ENCODE measurements around the gene TNFSF13. TPM values are rescaled to one million over a fixed set of nuclear protein-coding genes. Genes with fewer than 3 reads are reported as not detected.

TNFSF13 gene
- total RNA-seq, 2 experiments from 2014 or later: 1.0 to 1.1 TPM

- POLR2A ChIA-PET: interaction anchor here (0.6 kb wide), 1 partner anchor 614 kb away, joined by 6 read pairs; no protein-coding TSS in a partner anchor
- CTCF ChIA-PET: interaction anchor here (1.0 kb wide), 1 partner anchor 77 kb away, joined by 3 read pairs; no protein-coding TSS in a partner anchor
These were observed 52.1 kb downstream of the TNFSF13 start for GRCh38 chr17:7610641-7611040.

Other genes starting within 250 kb of the TNFSF13 start
- 10 to 100 TPM; 68.8 to 69.5 TPM for gene GPS2, start 243.4 kb upstream of the TNFSF13 start, total RNA-seq
- gene NEURL4, start 229.4 kb upstream of the TNFSF13 start, total RNA-seq: 10 to 100 TPM; 59.2 to 59.4 TPM
- gene ACAP1, start 222.2 kb upstream of the TNFSF13 start, total RNA-seq: 100 to 1,000 TPM; 234 to 241 TPM
- gene KCTD11, start 206.6 kb upstream of the TNFSF13 start, total RNA-seq: 1 to 10 TPM; 6.4 to 7.2 TPM
- not detected for gene TMEM95, start 203.6 kb upstream of the TNFSF13 start, total RNA-seq
- gene TNK1, start 177.7 kb upstream of the TNFSF13 start, total RNA-seq: 1 to 10 TPM; 4.6 to 5.6 TPM
- 10 to 100 TPM; 70.8 to 74.4 TPM for gene PLSCR3, start 164.2 kb upstream of the TNFSF13 start, total RNA-seq
- gene TMEM256, start 154.7 kb upstream of the TNFSF13 start, total RNA-seq: 10 to 100 TPM; 50.1 to 51.6 TPM
- 1 to 10 TPM; 6.6 to 7.9 TPM for gene NLGN2, start 150.9 kb upstream of the TNFSF13 start, total RNA-seq
- gene SPEM1, start 138.4 kb upstream of the TNFSF13 start, total RNA-seq: not detected
- gene SPEM2, start 133.1 kb upstream of the TNFSF13 start, total RNA-seq: not detected
- not detected for gene SPEM3, start 129.9 kb upstream of the TNFSF13 start, total RNA-seq
- gene TMEM102, start 123.3 kb upstream of the TNFSF13 start, total RNA-seq: 10 to 100 TPM; 11.2 to 12.6 TPM
- gene FGF11, start 119.2 kb upstream of the TNFSF13 start, total RNA-seq: 1 to 10 TPM; 2.0 to 2.1 TPM
- gene CHRNB1, start 113.7 kb upstream of the TNFSF13 start, total RNA-seq: 1 to 10 TPM; 7.2 to 7.8 TPM
- 10 to 100 TPM; 17.6 to 17.7 TPM for gene ZBTB4, start 79.1 kb upstream of the TNFSF13 start, total RNA-seq
- gene SLC35G6, start 77.3 kb upstream of the TNFSF13 start, total RNA-seq: not detected
- gene POLR2A, start 74.4 kb upstream of the TNFSF13 start, total RNA-seq: 100 to 1,000 TPM; 195 to 198 TPM
- gene TNFSF12, start 9.7 kb upstream of the TNFSF13 start, total RNA-seq: 10 to 100 TPM; 13.3 to 14.4 TPM
- gene SENP3, start 3.2 kb downstream of the TNFSF13 start, total RNA-seq: 100 to 1,000 TPM; 112 to 116 TPM
- gene CD68, start 20.9 kb downstream of the TNFSF13 start, total RNA-seq: 1 to 10 TPM; 7.4 to 8.9 TPM
- gene MPDU1, start 25.1 kb downstream of the TNFSF13 start, total RNA-seq: 100 to 1,000 TPM; 105 to 106 TPM
- under 1 TPM; 0.13 to 0.25 TPM for gene SOX15, start 31.3 kb downstream of the TNFSF13 start, total RNA-seq
- gene FXR2, start 56.1 kb downstream of the TNFSF13 start, total RNA-seq: 10 to 100 TPM; 46.4 to 47.2 TPM
- 10 to 100 TPM; 19.2 to 20.0 TPM for gene SAT2, start 69.1 kb downstream of the TNFSF13 start, total RNA-seq
- not detected for gene SHBG, start 71.4 kb downstream of the TNFSF13 start, total RNA-seq
- under 1 TPM; 0.21 to 0.25 TPM for gene ATP1B2, start 92.2 kb downstream of the TNFSF13 start, total RNA-seq
- gene TP53, start 128.7 kb downstream of the TNFSF13 start, total RNA-seq: 100 to 1,000 TPM; 135 to 139 TPM
- gene WRAP53, start 129.7 kb downstream of the TNFSF13 start, total RNA-seq: 10 to 100 TPM; 32.9 to 33.1 TPM
- gene EFNB3, start 146.5 kb downstream of the TNFSF13 start, total RNA-seq: under 1 TPM in 1 of 2 experiments, not detected in 1; 0.08 TPM
- under 1 TPM; 0.10 to 0.23 TPM for gene DNAH2, start 159.0 kb downstream of the TNFSF13 start, total RNA-seq

All from activated CD8-positive, alpha-beta memory T cell treated with anti-CD3 and anti-CD28 coated beads for 36 hours (primary cell).